Calu3 (cell line): ENCODE data around the gene EPHA10. TPM values are rescaled to one million over a fixed set of nuclear protein-coding genes. Genes with fewer than 3 reads are reported as not detected.
A peak's percentile ranks its signal among the peaks of the same experiment; 100 is the strongest.
"Not testable (repeated sequence)": the region's sequence is repeated elsewhere in the genome, so short reads cannot be mapped to it uniquely, and the experiment has no call there.

Experiments used
- BruUV-seq: library from RNA; stranded (reverse); fragments of 400-500 nt; replicated peaks from 2 replicates; lab custom pipeline; 2021; lab: Mats Ljungman, UMichigan
- CTCF ChIA-PET: fragments of 300-600 bp; sonication (Branson Sonifier 250); formaldehyde crosslinking; loops from one replicate; lab custom pipeline; 2022; ENCODE audit warnings: antibody characterized with exemption; lab: Charles Lee
- DNase-seq: peaks from one replicate; pipeline ENCODE4 v3.0.0; 2022
- H3K27ac Mint-ChIP-seq: one replicate; pipeline ENCODE4 v1.8.0; 2022; ENCODE audit warnings: mixed read lengths; ENCODE audit not compliant: unreplicated experiment
- H3K27me3 Mint-ChIP-seq: one replicate; pipeline ENCODE4 v1.8.0; 2022; ENCODE audit warnings: mixed read lengths; ENCODE audit not compliant: unreplicated experiment
- H3K36me3 Mint-ChIP-seq: one replicate; pipeline ENCODE4 v1.8.0; 2022; ENCODE audit warnings: mild to moderate bottlenecking, moderate library complexity, mixed read lengths; ENCODE audit not compliant: insufficient read depth, unreplicated experiment
- H3K4me1 Mint-ChIP-seq: one replicate; pipeline ENCODE4 v1.8.0; 2022; ENCODE audit warnings: mild to moderate bottlenecking, low read depth, mixed read lengths; ENCODE audit not compliant: unreplicated experiment
- H3K4me3 Mint-ChIP-seq: one replicate; pipeline ENCODE4 v1.8.0; 2022; ENCODE audit warnings: mild to moderate bottlenecking, low read depth, moderate library complexity, mixed read lengths; ENCODE audit not compliant: unreplicated experiment
- H3K9me3 Mint-ChIP-seq: one replicate; pipeline ENCODE4 v1.8.0; 2022; ENCODE audit warnings: low read depth, mixed read lengths; ENCODE audit not compliant: unreplicated experiment
- CTCF ChIP-seq: fragments of 200-600 bp; IDR thresholded peaks from one replicate; pipeline ENCODE4 v1.8.0; 2022; ENCODE audit warnings: antibody characterized with exemption; ENCODE audit not compliant: unreplicated experiment
- intact Hi-C: fragments of 100-400 bp; cut with micrococcal nuclease; formaldehyde crosslinking; loops from one replicate; pipeline ENCODE4 v1.10.0; 2022; ENCODE audit not compliant: unreplicated experiment
- total RNA-seq: library from RNA; stranded (reverse); gene quantifications from 2 replicates; pipeline ENCODE4 v1.2.3, GENCODE V29; 2022

The EPHA10 gene
- total RNA-seq, 1 experiment from 2014 or later: 7.8 TPM

- no peaks in the 10 kb centered on the region for H3K27me3 Mint-ChIP-seq
- intact Hi-C loops: no loop called here
- no peaks in the 10 kb centered on the region for H3K36me3 Mint-ChIP-seq
- DNase-seq: no peak
- no peaks in the 10 kb centered on the region for H3K4me1 Mint-ChIP-seq
- no peak overlapping the region for H3K27ac Mint-ChIP-seq
- H3K4me3 Mint-ChIP-seq: no peak overlapping the region
- TF ChIP-seq CTCF: no peak
- BruUV-seq: no TSS peak
- peaks cover 1% of the 10 kb centered on the region for H3K9me3 Mint-ChIP-seq
- CTCF ChIA-PET: no interaction called here
Observed at GRCh38 chr1:37741662-37742061, 23.3 kb downstream of the EPHA10 start.

DNA sequence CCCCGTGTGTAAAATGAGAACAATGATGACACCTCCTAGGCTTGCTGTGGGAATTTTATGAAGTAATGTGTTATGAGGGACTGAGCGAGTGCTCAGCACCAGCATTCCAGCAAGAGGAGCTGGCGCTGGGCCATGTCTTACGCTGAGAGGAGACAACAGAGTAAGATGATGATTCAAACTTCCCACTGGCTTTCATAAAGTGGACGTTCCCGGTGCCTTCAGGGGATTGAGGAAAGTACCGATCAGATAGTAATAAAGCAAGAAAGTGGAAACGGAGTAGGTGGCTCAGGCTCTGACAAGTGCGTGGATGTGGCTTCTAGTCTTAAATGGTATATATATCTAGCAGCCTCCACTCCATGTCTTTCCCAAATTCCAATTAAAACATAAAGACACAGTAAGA is 23.8 kb downstream of the EPHA10 start:
- DNase-seq: no peak
- Mint-ChIP-seq H3K9me3 (no peaks in the 10 kb centered on the region), H3K4me1 (no peaks in the 10 kb centered on the region), H3K36me3 (peaks cover 1% of the 10 kb centered on the region), H3K27ac (no peak overlapping the region), H3K27me3 (no peaks in the 10 kb centered on the region), H3K4me3 (no peak overlapping the region)
- no TSS peak for BruUV-seq
- intact Hi-C loops: no loop called here
- no peak for TF ChIP-seq CTCF
- CTCF ChIA-PET: no interaction called here

DNA sequence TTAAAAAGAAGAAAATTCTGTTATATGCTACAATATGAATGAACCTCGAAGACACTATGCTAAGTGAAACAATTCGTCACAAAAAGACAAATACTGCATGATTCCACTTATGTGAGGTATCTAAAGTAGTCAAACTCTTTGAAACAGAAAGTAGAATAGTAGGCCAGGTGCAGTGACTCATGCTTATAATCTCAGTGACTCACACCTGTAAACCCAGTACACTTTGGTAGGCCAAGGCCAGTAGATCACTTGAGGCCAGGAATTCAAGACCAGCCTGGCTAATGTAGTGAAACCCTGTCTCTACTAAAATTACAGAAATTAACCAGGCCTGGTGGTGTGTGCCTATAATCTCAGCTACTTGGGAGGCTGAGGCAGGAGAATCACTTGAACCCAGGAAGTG is 25.7 kb downstream of the EPHA10 start:
- Mint-ChIP-seq H3K27me3 (no peaks in the 10 kb centered on the region), H3K4me3 (no peak overlapping the region), H3K9me3 (no peaks in the 10 kb centered on the region), H3K4me1 (no peaks in the 10 kb centered on the region), H3K36me3 (peaks cover 5% of the 10 kb centered on the region), H3K27ac (no peak overlapping the region)
- TF ChIP-seq CTCF: no peak
- peak; percentile 57 for DNase-seq
- BruUV-seq: no TSS peak
- CTCF ChIA-PET: interaction anchor here (0.7 kb wide), 1 partner anchor 21 kb away, joined by 4 read pairs; no protein-coding TSS in a partner anchor
- intact Hi-C loops: no loop called here

- CTCF ChIA-PET, H3K36me3 Mint-ChIP-seq, intact Hi-C loops, H3K27ac Mint-ChIP-seq, BruUV-seq, H3K4me3 Mint-ChIP-seq, H3K27me3 Mint-ChIP-seq, H3K9me3 Mint-ChIP-seq, H3K4me1 Mint-ChIP-seq, DNase-seq: not testable (repeated sequence)
Observed at GRCh38 chr1:37738619-37739018, 26.3 kb downstream of the EPHA10 start.

DNA sequence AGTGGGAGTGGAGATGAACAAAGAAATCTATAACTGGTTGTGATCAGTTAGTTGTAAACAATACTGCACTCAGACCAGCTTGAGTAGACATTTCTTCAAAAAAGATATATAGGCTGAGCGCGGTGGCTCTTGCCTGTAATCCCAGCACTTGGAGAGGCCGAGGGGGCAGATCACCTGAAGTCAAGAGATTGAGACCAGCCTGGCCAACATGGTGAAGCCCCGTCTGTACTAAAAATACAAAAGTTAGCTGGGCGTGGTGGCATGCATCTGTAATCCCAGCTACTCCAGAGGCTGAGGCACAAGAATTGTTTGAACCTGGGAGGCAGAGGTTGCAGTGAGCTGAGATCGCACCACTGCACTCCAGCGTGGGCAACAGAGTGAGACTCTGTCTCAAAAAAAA is 26.9 kb downstream of the EPHA10 start:
- H3K9me3 Mint-ChIP-seq, BruUV-seq, H3K27ac Mint-ChIP-seq, CTCF ChIA-PET, DNase-seq, H3K27me3 Mint-ChIP-seq, intact Hi-C loops, H3K4me3 Mint-ChIP-seq, H3K36me3 Mint-ChIP-seq, H3K4me1 Mint-ChIP-seq: not testable (repeated sequence)
